ENCODE data around the gene TCL1B.
"Not testable (repeated sequence)": the region's sequence is repeated elsewhere in the genome, so short reads cannot be mapped to it uniquely, and the experiment has no call there.

TCL1B gene

DNA sequence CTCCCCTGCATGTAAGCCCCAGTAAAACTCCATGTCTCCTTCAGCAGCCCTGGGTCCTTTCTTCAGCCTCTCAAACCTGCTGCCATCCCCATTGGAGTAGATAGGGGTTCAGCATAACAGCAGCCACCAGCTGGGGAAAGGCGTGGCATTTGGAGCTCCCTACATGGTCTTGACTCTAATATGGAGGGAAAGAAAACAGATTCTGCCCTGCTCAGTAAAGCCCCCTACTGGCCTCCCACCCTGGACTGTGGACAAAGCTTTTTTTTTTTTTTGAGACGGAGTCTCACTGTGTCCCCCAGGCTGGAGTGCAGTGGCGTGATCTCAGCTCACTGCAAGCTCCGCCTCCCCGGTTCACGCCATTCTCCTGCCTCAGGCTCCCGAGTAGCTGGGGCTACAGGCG is 20.7 kb upstream of the TCL1B start:
- H3K9me3 ChIP-seq (ENCODE audit: control insufficient read depth, insufficient read depth, low read depth, low read length); H3K4me3 ChIP-seq (ENCODE audit: low read depth, low read length); POLR2A ChIA-PET; H3K36me3 ChIP-seq (ENCODE audit: control insufficient read depth in 2 of 2, insufficient read depth in 1 of 2, low read length in 2 of 2); H3K27ac ChIP-seq (ENCODE audit: extremely low read depth, low read depth, low read length); H3K4me1 ChIP-seq (ENCODE audit: control insufficient read depth, insufficient read depth, low read length): not testable (repeated sequence)
- TF ChIP-seq, protein P1, sequence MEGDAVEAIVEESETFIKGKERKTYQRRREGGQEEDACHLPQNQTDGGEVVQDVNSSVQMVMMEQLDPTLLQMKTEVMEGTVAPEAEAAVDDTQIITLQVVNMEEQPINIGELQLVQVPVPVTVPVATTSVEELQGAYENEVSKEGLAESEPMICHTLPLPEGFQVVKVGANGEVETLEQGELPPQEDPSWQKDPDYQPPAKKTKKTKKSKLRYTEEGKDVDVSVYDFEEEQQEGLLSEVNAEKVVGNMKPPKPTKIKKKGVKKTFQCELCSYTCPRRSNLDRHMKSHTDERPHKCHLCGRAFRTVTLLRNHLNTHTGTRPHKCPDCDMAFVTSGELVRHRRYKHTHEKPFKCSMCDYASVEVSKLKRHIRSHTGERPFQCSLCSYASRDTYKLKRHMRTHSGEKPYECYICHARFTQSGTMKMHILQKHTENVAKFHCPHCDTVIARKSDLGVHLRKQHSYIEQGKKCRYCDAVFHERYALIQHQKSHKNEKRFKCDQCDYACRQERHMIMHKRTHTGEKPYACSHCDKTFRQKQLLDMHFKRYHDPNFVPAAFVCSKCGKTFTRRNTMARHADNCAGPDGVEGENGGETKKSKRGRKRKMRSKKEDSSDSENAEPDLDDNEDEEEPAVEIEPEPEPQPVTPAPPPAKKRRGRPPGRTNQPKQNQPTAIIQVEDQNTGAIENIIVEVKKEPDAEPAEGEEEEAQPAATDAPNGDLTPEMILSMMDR (tag by site-specific recombination; IDR thresholded peaks at IDR 0.05): peak; percentile 24; the same call in 1 of the 2 replicates
- TF ChIP-seq ZIC2 (tag by site-specific recombination; IDR thresholded peaks at IDR 0.05): peak; percentile 69
- TF ChIP-seq ZBTB20 (tag by site-specific recombination; IDR thresholded peaks at IDR 0.05): 0 out of 2 replicates have a peak, but pooled peaks have one; percentile 27
- CTCF ChIA-PET: interaction anchor here (0.6 to 1.3 kb wide), 10 partner anchors 9 to 110 kb away, joined by 3 to 6 read pairs (median 4); no protein-coding TSS in a partner anchor

DNA sequence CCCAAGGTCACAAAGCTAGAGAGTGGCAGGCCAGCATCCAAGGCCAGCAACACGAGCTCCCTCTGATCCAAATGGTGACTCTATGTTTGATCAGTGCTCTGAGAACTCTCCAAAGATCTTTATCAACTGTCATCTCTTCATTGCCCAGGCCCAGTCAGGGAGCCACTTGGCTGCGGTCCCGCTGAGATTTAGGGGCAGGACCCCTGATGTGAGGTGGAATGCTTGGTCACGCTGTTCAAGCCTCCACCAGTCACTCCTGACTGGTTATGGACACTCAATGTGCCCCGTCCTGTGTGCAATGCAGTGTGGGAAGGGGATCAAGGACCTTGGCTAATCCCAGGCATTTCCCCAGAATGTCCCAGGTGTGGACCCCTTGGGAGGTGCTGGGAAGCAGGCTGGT is 19.8 kb upstream of the TCL1B start:
- Histone ChIP-seq H3K36me3 (ENCODE audit: control insufficient read depth in 2 of 2, insufficient read depth in 1 of 2, low read length in 2 of 2) (no peaks in the 10 kb centered on the region), H3K4me3 (ENCODE audit: low read depth, low read length) (no peak overlapping the region), H3K27ac (ENCODE audit: extremely low read depth, low read depth, low read length) (no peak overlapping the region), H3K4me1 (ENCODE audit: control insufficient read depth, insufficient read depth, low read length) (peaks cover 3% of the 10 kb centered on the region; the same call in 1 of the 2 replicates), H3K9me3 (ENCODE audit: control insufficient read depth, insufficient read depth, low read depth, low read length) (no peaks in the 10 kb centered on the region)
- ChIA-PET CTCF (interaction anchor here (0.6 to 1.0 kb wide), 3 partner anchors 9 to 218 kb away, joined by 3 to 4 read pairs (median 3); no protein-coding TSS in a partner anchor), POLR2A (no interaction called here)
- no peak for TF ChIP-seq GLIS1 (tag by site-specific recombination; IDR thresholded peaks at IDR 0.05)
- TF ChIP-seq ZIC2 (tag by site-specific recombination; IDR thresholded peaks at IDR 0.05): peak; percentile 15; the same call in 1 of the 2 replicates

DNA sequence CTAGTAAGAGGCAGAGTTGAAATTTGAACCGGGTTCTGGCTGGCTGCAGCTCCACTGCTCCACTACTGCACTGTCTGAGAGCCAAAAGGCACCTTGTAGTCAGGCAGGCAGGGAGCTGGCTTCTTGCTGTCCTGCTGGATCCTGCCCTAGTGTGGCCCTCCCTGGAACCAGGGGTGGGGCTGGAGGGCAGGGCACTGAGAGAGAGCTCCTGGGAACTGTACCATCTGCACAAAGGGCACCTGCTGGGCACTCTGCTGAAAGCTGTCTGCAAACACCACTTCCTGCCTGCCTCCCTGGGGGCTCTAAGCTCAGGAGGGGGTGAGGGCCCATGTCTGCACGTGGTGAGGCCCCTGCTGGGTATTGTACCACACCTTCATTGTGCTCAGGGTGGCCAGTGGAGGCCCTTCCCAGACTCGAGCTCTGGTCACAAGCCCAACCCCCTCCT is 19.0 kb upstream of the TCL1B start:
- Histone ChIP-seq H3K4me3 (ENCODE audit: low read depth, low read length) (no peak overlapping the region), H3K27ac (ENCODE audit: extremely low read depth, low read depth, low read length) (no peak overlapping the region), H3K4me1 (ENCODE audit: control insufficient read depth, insufficient read depth, low read length) (peaks cover 3% of the 10 kb centered on the region; the same call in 1 of the 2 replicates), H3K36me3 (ENCODE audit: control insufficient read depth in 2 of 2, insufficient read depth in 1 of 2, low read length in 2 of 2) (no peaks in the 10 kb centered on the region), H3K9me3 (ENCODE audit: control insufficient read depth, insufficient read depth, low read depth, low read length) (no peaks in the 10 kb centered on the region)
- TF ChIP-seq ZNF155 (tag by site-specific recombination; IDR thresholded peaks at IDR 0.05) (no peak), ZNF423 (tag by site-specific recombination; IDR thresholded peaks at IDR 0.05) (peak; percentile 49; the same call in 1 of the 2 replicates), KLF1 (tag by site-specific recombination; IDR thresholded peaks at IDR 0.05) (0 out of 2 replicates have a peak, but pooled peaks have one; percentile 18), SP2 (tag by site-specific recombination; IDR thresholded peaks at IDR 0.05) (no peak), ZNF214 (tag by site-specific recombination; IDR thresholded peaks at IDR 0.05; ENCODE audit: borderline replicate concordance) (no peak), ZNF354C (tag by site-specific recombination; IDR thresholded peaks at IDR 0.05; ENCODE audit: borderline replicate concordance, low read depth) (no peak), GLIS2 (tag by site-specific recombination; IDR thresholded peaks at IDR 0.05) (peak; percentile 41; the same call in 1 of the 2 replicates), GLIS1 (tag by site-specific recombination; IDR thresholded peaks at IDR 0.05) (peak; percentile 72), ZIC2 (tag by site-specific recombination; IDR thresholded peaks at IDR 0.05) (peak; percentile 98), MEIS1 (CRISPR knock-in tag; IDR thresholded peaks at IDR 0.05; ENCODE audit: borderline replicate concordance) (no peak)
- POLR2A ChIA-PET: interaction anchor here (0.6 kb wide), 1 partner anchor 67 kb away, joined by 4 read pairs; no protein-coding TSS in a partner anchor
- CTCF ChIA-PET: interaction anchor here (0.7 to 1.1 kb wide), 4 partner anchors 10 to 219 kb away, joined by 3 read pairs; no protein-coding TSS in a partner anchor

DNA sequence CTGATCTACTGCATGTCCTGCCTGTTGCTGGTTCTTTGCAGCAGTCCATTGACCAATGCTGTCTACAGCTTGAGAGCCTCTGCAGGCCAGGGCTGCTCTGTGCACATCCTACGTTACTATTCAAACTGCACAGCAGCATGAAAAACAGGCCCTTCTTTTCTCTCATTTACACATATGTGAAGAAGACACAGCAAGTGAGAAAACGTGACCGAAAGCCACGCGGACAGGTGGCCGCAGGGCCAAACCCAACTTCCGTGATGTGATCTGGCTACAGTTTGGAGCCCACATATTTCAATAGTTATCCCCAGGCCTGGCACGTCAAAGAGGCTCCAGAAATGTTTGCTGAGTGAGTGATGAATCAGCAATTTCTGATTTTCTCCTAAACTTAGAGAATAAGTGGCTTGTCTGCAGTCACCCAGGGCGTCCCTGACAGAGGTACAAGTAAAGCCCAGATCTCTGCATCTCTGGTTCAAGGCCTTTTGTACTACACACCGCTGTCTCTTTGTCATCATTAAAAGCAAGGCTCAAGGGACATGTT is 17.9 kb upstream of the TCL1B start:
- H3K27ac ChIP-seq (ENCODE audit: extremely low read depth, low read depth, low read length): no peak overlapping the region
- no peaks in the 10 kb centered on the region for H3K36me3 ChIP-seq (ENCODE audit: control insufficient read depth in 2 of 2, insufficient read depth in 1 of 2, low read length in 2 of 2)
- ChIA-PET POLR2A (no interaction called here), CTCF (interaction anchor here (1.1 kb wide), 1 partner anchor 15 kb away, joined by 3 read pairs; no protein-coding TSS in a partner anchor)
- H3K4me3 ChIP-seq (ENCODE audit: low read depth, low read length): no peak overlapping the region
- no peaks in the 10 kb centered on the region for H3K4me1 ChIP-seq (ENCODE audit: control insufficient read depth, insufficient read depth, low read length)
- H3K9me3 ChIP-seq (ENCODE audit: control insufficient read depth, insufficient read depth, low read depth, low read length): no peaks in the 10 kb centered on the region
- TF ChIP-seq, protein P1 (tag by site-specific recombination; IDR thresholded peaks at IDR 0.05): no peak
- TF ChIP-seq GLI4 (tag by site-specific recombination; IDR thresholded peaks at IDR 0.05): no peak
- no peak for TF ChIP-seq ZNF112 (tag by site-specific recombination; IDR thresholded peaks at IDR 0.05)
- TF ChIP-seq, protein P2, sequence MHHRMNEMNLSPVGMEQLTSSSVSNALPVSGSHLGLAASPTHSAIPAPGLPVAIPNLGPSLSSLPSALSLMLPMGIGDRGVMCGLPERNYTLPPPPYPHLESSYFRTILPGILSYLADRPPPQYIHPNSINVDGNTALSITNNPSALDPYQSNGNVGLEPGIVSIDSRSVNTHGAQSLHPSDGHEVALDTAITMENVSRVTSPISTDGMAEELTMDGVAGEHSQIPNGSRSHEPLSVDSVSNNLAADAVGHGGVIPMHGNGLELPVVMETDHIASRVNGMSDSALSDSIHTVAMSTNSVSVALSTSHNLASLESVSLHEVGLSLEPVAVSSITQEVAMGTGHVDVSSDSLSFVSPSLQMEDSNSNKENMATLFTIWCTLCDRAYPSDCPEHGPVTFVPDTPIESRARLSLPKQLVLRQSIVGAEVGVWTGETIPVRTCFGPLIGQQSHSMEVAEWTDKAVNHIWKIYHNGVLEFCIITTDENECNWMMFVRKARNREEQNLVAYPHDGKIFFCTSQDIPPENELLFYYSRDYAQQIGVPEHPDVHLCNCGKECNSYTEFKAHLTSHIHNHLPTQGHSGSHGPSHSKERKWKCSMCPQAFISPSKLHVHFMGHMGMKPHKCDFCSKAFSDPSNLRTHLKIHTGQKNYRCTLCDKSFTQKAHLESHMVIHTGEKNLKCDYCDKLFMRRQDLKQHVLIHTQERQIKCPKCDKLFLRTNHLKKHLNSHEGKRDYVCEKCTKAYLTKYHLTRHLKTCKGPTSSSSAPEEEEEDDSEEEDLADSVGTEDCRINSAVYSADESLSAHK (tag by site-specific recombination; IDR thresholded peaks at IDR 0.05): no peak
- TF ChIP-seq ZNF221 (tag by site-specific recombination; IDR thresholded peaks at IDR 0.05; ENCODE audit: borderline replicate concordance): no peak
- TF ChIP-seq, protein P3, sequence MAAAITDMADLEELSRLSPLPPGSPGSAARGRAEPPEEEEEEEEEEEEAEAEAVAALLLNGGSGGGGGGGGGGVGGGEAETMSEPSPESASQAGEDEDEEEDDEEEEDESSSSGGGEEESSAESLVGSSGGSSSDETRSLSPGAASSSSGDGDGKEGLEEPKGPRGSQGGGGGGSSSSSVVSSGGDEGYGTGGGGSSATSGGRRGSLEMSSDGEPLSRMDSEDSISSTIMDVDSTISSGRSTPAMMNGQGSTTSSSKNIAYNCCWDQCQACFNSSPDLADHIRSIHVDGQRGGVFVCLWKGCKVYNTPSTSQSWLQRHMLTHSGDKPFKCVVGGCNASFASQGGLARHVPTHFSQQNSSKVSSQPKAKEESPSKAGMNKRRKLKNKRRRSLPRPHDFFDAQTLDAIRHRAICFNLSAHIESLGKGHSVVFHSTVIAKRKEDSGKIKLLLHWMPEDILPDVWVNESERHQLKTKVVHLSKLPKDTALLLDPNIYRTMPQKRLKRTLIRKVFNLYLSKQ (tag by site-specific recombination; IDR thresholded peaks at IDR 0.05; ENCODE audit: borderline replicate concordance): no peak
